Measurements from ENCODE around the gene IDH2.

Gene IDH2

DNA sequence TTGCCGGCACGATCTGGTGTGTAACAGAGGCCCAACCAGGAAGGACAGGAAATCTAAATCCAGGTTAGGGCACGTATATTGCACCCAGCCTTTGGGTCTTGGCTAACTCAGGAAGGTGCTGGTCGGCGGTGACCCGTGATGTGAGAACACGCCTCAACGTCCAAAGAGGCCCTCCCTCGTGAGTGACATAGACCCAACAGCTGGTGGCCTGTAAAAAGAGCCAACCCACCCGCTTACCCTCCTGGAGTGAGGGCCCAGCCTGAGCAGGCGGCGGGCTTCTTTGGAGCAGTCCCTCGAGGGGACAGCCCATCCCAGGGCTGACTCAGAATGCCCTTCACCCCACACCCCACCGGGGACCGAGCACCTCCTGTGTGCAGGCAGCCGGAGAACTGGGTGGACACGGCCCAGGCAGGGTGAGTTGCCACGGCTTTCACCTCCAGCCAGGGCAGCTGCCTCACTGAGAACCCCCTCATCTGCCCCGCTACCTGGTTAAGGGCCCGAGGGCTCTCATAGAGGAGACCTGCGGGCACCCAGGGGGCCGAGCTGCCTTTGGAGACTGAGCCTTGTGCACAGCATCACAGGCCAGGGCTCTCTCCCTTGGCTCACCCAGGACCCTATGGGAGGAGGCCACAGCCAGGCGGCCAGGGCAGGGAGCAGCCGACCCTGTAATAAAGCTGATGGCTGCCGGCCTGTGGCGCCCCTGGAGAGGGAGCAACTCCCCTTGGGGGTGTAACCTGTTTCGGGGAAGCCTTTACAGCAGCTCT, 59.3 kb downstream of the IDH2 start:
- DNase-seq (ENCODE audit: low read depth) = no peak
- H3K4me3 ChIP-seq (ENCODE audit: low read depth, low read length) = no peak overlapping the region
- TF ChIP-seq, protein P1, sequence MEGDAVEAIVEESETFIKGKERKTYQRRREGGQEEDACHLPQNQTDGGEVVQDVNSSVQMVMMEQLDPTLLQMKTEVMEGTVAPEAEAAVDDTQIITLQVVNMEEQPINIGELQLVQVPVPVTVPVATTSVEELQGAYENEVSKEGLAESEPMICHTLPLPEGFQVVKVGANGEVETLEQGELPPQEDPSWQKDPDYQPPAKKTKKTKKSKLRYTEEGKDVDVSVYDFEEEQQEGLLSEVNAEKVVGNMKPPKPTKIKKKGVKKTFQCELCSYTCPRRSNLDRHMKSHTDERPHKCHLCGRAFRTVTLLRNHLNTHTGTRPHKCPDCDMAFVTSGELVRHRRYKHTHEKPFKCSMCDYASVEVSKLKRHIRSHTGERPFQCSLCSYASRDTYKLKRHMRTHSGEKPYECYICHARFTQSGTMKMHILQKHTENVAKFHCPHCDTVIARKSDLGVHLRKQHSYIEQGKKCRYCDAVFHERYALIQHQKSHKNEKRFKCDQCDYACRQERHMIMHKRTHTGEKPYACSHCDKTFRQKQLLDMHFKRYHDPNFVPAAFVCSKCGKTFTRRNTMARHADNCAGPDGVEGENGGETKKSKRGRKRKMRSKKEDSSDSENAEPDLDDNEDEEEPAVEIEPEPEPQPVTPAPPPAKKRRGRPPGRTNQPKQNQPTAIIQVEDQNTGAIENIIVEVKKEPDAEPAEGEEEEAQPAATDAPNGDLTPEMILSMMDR (IDR thresholded peaks at IDR 0.05; ENCODE audit: low read depth, low read length, missing control alignments) = no peak
- in situ Hi-C loops (cut with HindIII; ENCODE audit: low sequenced_read_pairs) = no loop called here

DNA sequence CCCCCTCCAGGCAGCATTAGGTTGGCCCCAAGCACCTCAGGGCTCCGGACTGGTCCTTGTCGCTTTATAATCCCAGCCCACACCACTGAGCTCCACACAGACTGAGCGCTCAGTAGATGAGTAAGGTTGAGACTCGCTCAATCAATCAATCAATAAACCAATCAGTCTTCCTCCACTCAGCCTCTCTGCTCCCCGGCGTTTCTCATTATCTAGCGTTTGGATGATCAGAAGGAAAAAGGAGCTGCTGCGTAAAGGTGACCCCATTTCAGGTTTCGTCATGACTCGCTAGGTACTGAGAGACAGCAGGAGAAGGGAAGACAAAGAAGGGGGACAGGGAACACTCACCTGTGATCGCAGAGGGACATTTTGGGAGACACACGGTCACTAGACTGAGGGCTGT, 59.9 kb downstream of the IDH2 start:
- no peak overlapping the region for H3K4me3 ChIP-seq (ENCODE audit: low read depth, low read length)
- DNase-seq (ENCODE audit: low read depth) = no peak
- TF ChIP-seq, protein P1 (IDR thresholded peaks at IDR 0.05; ENCODE audit: low read depth, low read length, missing control alignments) = no peak
- in situ Hi-C loops (cut with HindIII; ENCODE audit: low sequenced_read_pairs) = no loop called here

DNA sequence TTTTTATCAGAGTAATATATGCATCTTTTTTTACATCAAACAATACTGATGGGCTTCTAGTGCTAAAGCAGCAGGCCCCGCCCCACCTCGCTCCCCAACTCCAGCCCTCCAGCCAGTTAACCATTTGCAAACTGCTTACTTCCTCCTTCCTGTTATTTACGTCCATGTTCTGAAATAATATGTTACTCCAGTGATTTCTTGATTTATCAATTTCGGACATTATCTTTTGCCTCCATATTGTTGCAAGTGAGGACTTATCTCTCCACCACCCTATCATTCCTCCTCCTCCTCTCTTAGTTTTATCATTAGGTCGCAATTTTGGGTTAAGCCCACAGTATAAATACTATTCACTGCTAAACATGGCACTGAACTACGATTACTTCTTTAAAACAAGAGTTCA, 61.6 kb downstream of the IDH2 start:
- no peak overlapping the region for H3K4me3 ChIP-seq (ENCODE audit: low read depth, low read length)
- no peak for DNase-seq (ENCODE audit: low read depth)

DNA sequence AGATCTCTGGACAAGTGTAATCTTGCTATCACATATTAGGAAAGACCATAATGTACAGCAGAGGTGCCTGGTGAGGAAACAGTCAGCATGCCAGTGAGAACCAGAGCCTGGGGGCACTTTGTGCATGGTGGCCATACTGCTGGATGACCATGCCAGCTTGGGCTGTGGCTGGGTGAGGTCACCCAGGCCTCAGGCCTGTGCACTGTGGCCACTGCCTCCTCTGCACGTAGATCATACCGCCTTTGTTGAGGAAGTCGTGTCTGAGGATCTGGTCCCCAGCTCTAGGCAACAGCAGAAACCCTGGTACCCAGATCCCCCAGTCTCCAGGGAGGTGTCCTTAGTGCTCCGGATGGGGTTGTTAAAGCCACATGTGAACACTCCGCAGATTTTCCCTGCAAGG, 62.3 kb downstream of the IDH2 start:
- no peak overlapping the region for H3K4me3 ChIP-seq (ENCODE audit: low read depth, low read length)
- in situ Hi-C loops (cut with HindIII; ENCODE audit: low sequenced_read_pairs) = no loop called here
- no peak for DNase-seq (ENCODE audit: low read depth)

More for the DNA sequence above, 61.6 kb downstream of the IDH2 start:
- TF ChIP-seq, protein P1 (IDR thresholded peaks at IDR 0.05; ENCODE audit: low read depth, low read length, missing control alignments) = no peak
- in situ Hi-C loops (cut with HindIII; ENCODE audit: low sequenced_read_pairs) = no loop called here

DNA sequence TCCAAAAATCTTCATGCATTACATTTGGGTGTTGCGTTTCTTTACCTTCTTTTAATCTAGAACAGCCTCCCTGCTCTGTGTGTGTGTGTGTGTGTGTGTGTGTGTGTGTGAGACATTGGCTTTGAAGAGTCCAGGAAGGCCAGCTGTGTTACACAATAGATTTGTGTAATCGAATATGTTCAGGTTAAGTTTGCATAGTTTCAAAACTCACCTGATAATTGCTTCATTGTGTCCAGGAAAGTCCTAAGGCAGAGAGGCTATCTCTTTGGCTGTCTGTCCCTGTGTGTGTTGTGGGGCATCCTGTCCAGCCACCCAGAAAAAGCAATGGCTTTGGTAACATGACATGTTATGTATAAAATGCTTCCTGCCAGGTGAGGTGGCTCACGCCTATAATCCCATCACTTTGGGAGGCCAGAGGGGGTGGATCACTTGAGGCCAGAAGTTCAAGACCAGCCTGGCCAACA, 63.6 kb downstream of the IDH2 start:
- in situ Hi-C loops (cut with HindIII; ENCODE audit: low sequenced_read_pairs) = no loop called here
- no peak for DNase-seq (ENCODE audit: low read depth)
- TF ChIP-seq, protein P1 (IDR thresholded peaks at IDR 0.05; ENCODE audit: low read depth, low read length, missing control alignments) = no peak
- no peak overlapping the region for H3K4me3 ChIP-seq (ENCODE audit: low read depth, low read length)

More for the DNA sequence above, 62.3 kb downstream of the IDH2 start:
- TF ChIP-seq, protein P1 (IDR thresholded peaks at IDR 0.05; ENCODE audit: low read depth, low read length, missing control alignments) = no peak

DNA sequence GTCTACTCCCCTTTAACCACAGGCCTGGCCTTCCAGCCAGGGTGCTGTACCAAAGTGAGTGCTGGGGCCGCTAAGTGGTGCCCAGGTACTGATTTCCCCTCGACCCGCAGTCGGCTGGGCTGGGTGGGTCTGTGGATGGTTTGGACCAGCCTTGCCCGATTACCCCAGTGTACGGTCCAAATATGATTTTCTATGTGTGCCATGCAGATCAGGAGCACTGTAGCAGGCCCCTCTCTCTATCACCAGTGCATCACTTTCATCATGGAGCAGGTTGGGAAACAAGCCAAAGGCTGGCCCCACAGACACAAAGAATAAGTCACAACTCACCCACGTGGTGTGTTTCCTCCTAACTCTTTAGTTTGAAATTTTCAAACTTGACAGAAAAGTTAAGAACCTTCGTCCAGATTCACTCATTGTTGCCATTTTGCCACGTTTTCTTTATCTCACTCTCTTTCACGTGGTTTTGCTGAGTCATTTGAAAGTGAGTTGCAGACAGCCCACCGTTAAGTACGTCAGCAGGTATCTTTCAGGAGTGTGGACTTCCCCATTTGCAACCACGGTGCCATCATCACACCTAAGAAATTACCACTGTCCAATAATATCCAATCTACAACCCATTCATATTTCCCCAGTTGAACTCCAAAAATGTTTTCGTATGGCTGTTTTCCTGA, 64.2 kb downstream of the IDH2 start:
- in situ Hi-C loops (cut with HindIII; ENCODE audit: low sequenced_read_pairs) = no loop called here
- DNase-seq (ENCODE audit: low read depth) = no peak
- TF ChIP-seq, protein P1 (IDR thresholded peaks at IDR 0.05; ENCODE audit: low read depth, low read length, missing control alignments) = no peak
- no peak overlapping the region for H3K4me3 ChIP-seq (ENCODE audit: low read depth, low read length)
